GM18951 (cell line): ENCODE results near the gene PPP2R2D.

Source experiments
- POLR2A ChIP-seq: IDR thresholded peaks from 4 replicates; pipeline ENCODE4 v1.6.1; 2011; ENCODE audit warnings: mild to moderate bottlenecking; ENCODE audit not compliant: insufficient read length, insufficient read depth; ENCODE audit errors: extremely low read depth
- in situ Hi-C: fragments of 300-500 bp; cut with MboI; formaldehyde crosslinking; loops from one replicate; pipeline ENCODE4 v1.12.0; 2022; ENCODE audit warnings: low sequenced_read_pairs, mixed read lengths, inconsistent platforms; ENCODE audit not compliant: unreplicated experiment

The PPP2R2D gene

GRCh38 chr10:131898713-131899112, 2.1 kb upstream of the PPP2R2D start:
- in situ Hi-C loops: loop anchor here (25.0 kb wide), 1 partner anchor 239 kb away; no protein-coding TSS in a partner anchor
- no peak for TF ChIP-seq POLR2A

- no peak for TF ChIP-seq POLR2A
- in situ Hi-C loops: loop anchor here (25.0 kb wide), 1 partner anchor 238 kb away; no protein-coding TSS in a partner anchor
Measured at GRCh38 chr10:131899116-131899690, 1.6 kb upstream of the PPP2R2D start.

GRCh38 chr10:131899695-131900349, 986 bp upstream of the PPP2R2D start:
- no peak for TF ChIP-seq POLR2A
- in situ Hi-C loops: loop anchor here (25.0 kb wide), 1 partner anchor 237 kb away; no protein-coding TSS in a partner anchor

GRCh38 chr10:131901181-131901829, 497 bp downstream of the PPP2R2D start:
- in situ Hi-C loops: no loop called here
- no peak for TF ChIP-seq POLR2A

- in situ Hi-C loops: no loop called here
- TF ChIP-seq POLR2A: no peak
Measured at GRCh38 chr10:131902211-131902610, 1.4 kb downstream of the PPP2R2D start.

- TF ChIP-seq POLR2A: no peak
- in situ Hi-C loops: no loop called here
Measured at GRCh38 chr10:131902691-131903090, 1.9 kb downstream of the PPP2R2D start.

GRCh38 chr10:131905267-131905571, 4.4 kb downstream of the PPP2R2D start:
- no peak for TF ChIP-seq POLR2A
- in situ Hi-C loops: no loop called here

- no peak for TF ChIP-seq POLR2A
- in situ Hi-C loops: no loop called here
Measured at GRCh38 chr10:131905603-131906268, 4.9 kb downstream of the PPP2R2D start.

- in situ Hi-C loops: no loop called here
Measured at GRCh38 chr10:131906269-131906639, 5.4 kb downstream of the PPP2R2D start.

GRCh38 chr10:131907679-131908078, 6.9 kb downstream of the PPP2R2D start:
- in situ Hi-C loops: no loop called here
- no peak for TF ChIP-seq POLR2A

More at GRCh38 chr10:131906269-131906639, 5.4 kb downstream of the PPP2R2D start:
- TF ChIP-seq POLR2A: no peak

- in situ Hi-C loops: no loop called here
- no peak for TF ChIP-seq POLR2A
Measured at GRCh38 chr10:131908151-131908550, 7.3 kb downstream of the PPP2R2D start.

- TF ChIP-seq POLR2A: no peak
- in situ Hi-C loops: no loop called here
Measured at GRCh38 chr10:131909014-131909808, 8.4 kb downstream of the PPP2R2D start.

GRCh38 chr10:131909929-131910328, 9.1 kb downstream of the PPP2R2D start:
- in situ Hi-C loops: no loop called here
- no peak for TF ChIP-seq POLR2A
